ENCODE measurements around the gene SCART1.

GRCh38 chr10:133411523-133412380, 42.0 kb upstream of the SCART1 start:
- TF ChIP-seq GATA2 (IDR thresholded peaks at IDR 0.05; ENCODE audit: low read depth, low read length) (no peak), GATA3 (IDR thresholded peaks at IDR 0.05; ENCODE audit: low read depth, low read length) (no peak)

Measured in SH-SY5Y (cell line).